H1 (cell line): Measurements from ENCODE around the gene ULK2. TPM values are rescaled to one million over a fixed set of nuclear protein-coding genes. Genes with fewer than 3 reads are reported as not detected.

Experiments
- CTCF ChIA-PET: fragments of 300-600 bp; sonication (Branson Sonifier 250); formaldehyde crosslinking; loops from one replicate; lab custom pipeline; 2021; ENCODE audit not compliant: partially characterized antibody; lab: Charles Lee
- POLR2A ChIA-PET: fragments of 300-600 bp; sonication (Branson Sonifier 250); formaldehyde crosslinking; loops from one replicate; lab custom pipeline; 2021; ENCODE audit warnings: inconsistent platforms; ENCODE audit not compliant: partially characterized antibody; lab: Charles Lee
- DNase-seq, 2 experiments: peaks; one replicate each; pipeline versions ENCODE4 v3.0.0 to v3.0.0-alpha.2; 2010 to 2022; ENCODE audit warnings: low spot score in 2 of 2, low read depth in 1 of 2, mixed read lengths in 1 of 2
- FAIRE-seq: peaks from 2 replicates; lab custom pipeline; 2011; peaks lifted over from hg19 to GRCh38; lab: Jason Lieb, UNC
- H2AFZ ChIP-seq: 2 replicates; pipeline ENCODE4 v1.8.1; 2012; ENCODE audit warnings: low read length, inconsistent platforms
- H2AK5ac ChIP-seq: 2 replicates; pipeline ENCODE4 v1.6.1; 2013; ENCODE audit warnings: low read depth, low read length
- H2BK120ac ChIP-seq: replicated peaks from 2 replicates; pipeline ENCODE3; 2013; ENCODE audit warnings: low read depth, low read length, inconsistent platforms
- H2BK12ac ChIP-seq: 2 replicates; pipeline ENCODE4 v1.6.1; 2013; ENCODE audit warnings: low read depth, low read length
- H2BK15ac ChIP-seq: 2 replicates; pipeline ENCODE4 v1.6.1; 2013; ENCODE audit warnings: low read length
- H2BK20ac ChIP-seq: 2 replicates; pipeline ENCODE4 v1.6.1; 2013; ENCODE audit warnings: low read length
- H2BK5ac ChIP-seq: 2 replicates; pipeline ENCODE4 v1.6.1; 2013; ENCODE audit warnings: low read depth, low read length
- H3K14ac ChIP-seq: 2 replicates; pipeline ENCODE4 v1.6.1; 2013; ENCODE audit warnings: inconsistent platforms; ENCODE audit not compliant: insufficient read length
- H3K18ac ChIP-seq: 2 replicates; pipeline ENCODE4 v1.6.1; 2013; ENCODE audit warnings: low read length; ENCODE audit errors: extremely low read depth
- H3K23ac ChIP-seq: 2 replicates; pipeline ENCODE4 v1.6.1; 2013; ENCODE audit warnings: inconsistent platforms; ENCODE audit not compliant: insufficient read length
- H3K23me2 ChIP-seq: 2 replicates; pipeline ENCODE4 v1.6.1; 2013; ENCODE audit warnings: low read depth, low read length
- H3K27ac ChIP-seq: 2 replicates; pipeline ENCODE4 v1.6.1; 2011; ENCODE audit warnings: low read depth, low read length, inconsistent platforms
- H3K27me3 ChIP-seq, 4 experiments: replicated peaks in 1 of 4; 1 replicate in 1 of 4; 2 replicates in 3 of 4; pipeline versions ENCODE4 v1.6.1 to v1.8.1; 2011 to 2013; ENCODE audit warnings: low read length in 3 of 4, mild to moderate bottlenecking in 3 of 4, inconsistent platforms in 2 of 4, mixed read lengths in 2 of 4, moderate library complexity in 1 of 4; ENCODE audit not compliant: control insufficient read depth in 3 of 4, insufficient read depth in 3 of 4; ENCODE audit errors: extremely low read depth in 1 of 4
- H3K36me3 ChIP-seq, 4 experiments: 2 replicates each; pipeline versions ENCODE4 v1.6.1 to v1.8.1; 2011 to 2013; ENCODE audit warnings: mild to moderate bottlenecking in 4 of 4, low read length in 3 of 4, moderate library complexity in 2 of 4, control low read depth in 1 of 4, inconsistent platforms in 1 of 4; ENCODE audit not compliant: insufficient read depth in 4 of 4, control insufficient read depth in 2 of 4
- H3K4ac ChIP-seq: replicated peaks from 2 replicates; pipeline ENCODE3; 2013; ENCODE audit warnings: low read length, low read depth, mixed read lengths, inconsistent platforms; ENCODE audit not compliant: insufficient read length
- H3K4me1 ChIP-seq, 4 experiments: replicated peaks in 1 of 4; 1 replicate in 1 of 4; 2 replicates in 3 of 4; pipeline versions ENCODE4 v1.6.1 to v1.8.1; 2011 to 2013; ENCODE audit warnings: low read length in 3 of 4, inconsistent platforms in 2 of 4, mixed read lengths in 1 of 4; ENCODE audit not compliant: insufficient read depth in 4 of 4, control insufficient read depth in 3 of 4
- H3K4me2 ChIP-seq, 2 experiments: 2 replicates each; pipeline versions ENCODE4 v1.6.1 to v1.8.1; 2011 to 2013; ENCODE audit warnings: low read depth in 2 of 2, low read length in 2 of 2, control low read depth in 1 of 2, inconsistent platforms in 1 of 2, mild to moderate bottlenecking in 1 of 2; ENCODE audit not compliant: insufficient read depth in 1 of 2
- H3K4me3 ChIP-seq, 4 experiments: fragments of 200-600, 300-600 bp in 1 of 4; sonication (generic), shearing (Covaris generic), sonication (Bioruptor Twin) in 1 of 4; 2 replicates each; pipeline versions ENCODE4 v1.5.1 to v1.8.1; 2011 to 2016; ENCODE audit warnings: low read length in 4 of 4, low read depth in 3 of 4, control low read depth in 2 of 4, inconsistent platforms in 2 of 4, mild to moderate bottlenecking in 2 of 4, mixed read lengths in 1 of 4, moderate library complexity in 1 of 4; ENCODE audit not compliant: insufficient read depth in 2 of 4; ENCODE audit errors: extremely low read depth in 1 of 4
- H3K56ac ChIP-seq: replicated peaks from 2 replicates; pipeline ENCODE3; 2013; ENCODE audit warnings: low read depth, mild to moderate bottlenecking, mixed read lengths, low read length, inconsistent platforms; ENCODE audit not compliant: insufficient read length
- H3K79me1 ChIP-seq: 2 replicates; pipeline ENCODE4 v1.6.1; 2013; ENCODE audit warnings: low read depth, low read length, control low read depth
- H3K79me2 ChIP-seq, 2 experiments: 2 replicates each; pipeline versions ENCODE4 v1.6.1 to v1.8.1; 2012 to 2013; ENCODE audit warnings: low read length in 2 of 2, mild to moderate bottlenecking in 2 of 2, inconsistent platforms in 1 of 2; ENCODE audit not compliant: insufficient read depth in 2 of 2, control insufficient read depth in 1 of 2
- H3K9ac ChIP-seq, 4 experiments: replicated peaks in 1 of 4; 1 replicate in 1 of 4; 2 replicates in 3 of 4; pipeline versions ENCODE4 v1.6.1 to v1.8.1; 2011 to 2013; ENCODE audit warnings: low read depth in 3 of 4, low read length in 3 of 4, control low read depth in 2 of 4, mild to moderate bottlenecking in 2 of 4, moderate library complexity in 2 of 4, inconsistent platforms in 1 of 4; ENCODE audit errors: extremely low read depth in 1 of 4
- H3K9me3 ChIP-seq, 2 experiments: 2 replicates each; pipeline versions ENCODE4 v1.6.1 to v1.8.1; 2012 to 2013; ENCODE audit warnings: mild to moderate bottlenecking in 2 of 2, moderate library complexity in 2 of 2, control low read depth in 1 of 2, inconsistent platforms in 1 of 2, low read depth in 1 of 2, low read length in 1 of 2, mixed read lengths in 1 of 2; ENCODE audit not compliant: insufficient read depth in 2 of 2
- H4K20me1 ChIP-seq, 2 experiments: replicated peaks in 1 of 2; 2 replicates each; pipeline versions ENCODE3 to v1.8.1; 2011 to 2013; ENCODE audit warnings: inconsistent platforms in 2 of 2, low read length in 2 of 2, mild to moderate bottlenecking in 1 of 2; ENCODE audit not compliant: insufficient read depth in 2 of 2, control insufficient read depth in 1 of 2
- H4K5ac ChIP-seq: 2 replicates; pipeline ENCODE4 v1.6.1; 2013; ENCODE audit warnings: low read length, low read depth, mixed read lengths, inconsistent platforms; ENCODE audit not compliant: insufficient read length
- H4K8ac ChIP-seq: 2 replicates; pipeline ENCODE4 v1.8.0; 2013; ENCODE audit warnings: mild to moderate bottlenecking, moderate library complexity, low read length, inconsistent platforms; ENCODE audit not compliant: insufficient read depth; ENCODE audit errors: extremely low read depth
- H4K91ac ChIP-seq: replicated peaks from 2 replicates; pipeline ENCODE3; 2013; ENCODE audit warnings: low read length, mixed read lengths, inconsistent platforms; ENCODE audit not compliant: insufficient read length
- CTCF ChIP-seq, 3 experiments: IDR thresholded peaks; 1 replicate in 2 of 3; 2 replicates in 1 of 3; pipeline versions ENCODE4 v1.5.1 to v1.6.1; 2011; ENCODE audit warnings: low read length in 3 of 3, mild to moderate bottlenecking in 3 of 3, inconsistent platforms in 2 of 3, low read depth in 1 of 3, moderate library complexity in 1 of 3; ENCODE audit not compliant: insufficient read depth in 1 of 3; ENCODE audit errors: control extremely low read depth in 1 of 3
- GABPA ChIP-seq: IDR thresholded peaks from 2 replicates; pipeline ENCODE4 v1.6.1; 2011; ENCODE audit warnings: mild to moderate bottlenecking, low read length, moderate library complexity, borderline replicate concordance; ENCODE audit not compliant: insufficient read depth
- MAX ChIP-seq: IDR thresholded peaks from 2 replicates; pipeline ENCODE4 v1.6.1; 2012; ENCODE audit warnings: inconsistent platforms
- SIN3A ChIP-seq, 2 experiments: IDR thresholded peaks in 1 of 2; conservative IDR thresholded peaks in 1 of 2; 2 replicates each; pipeline ENCODE4 v1.6.1; 2011 to 2012; ENCODE audit warnings: low read length in 2 of 2, improper control_type of control experiment in 1 of 2, low read depth in 1 of 2, mild to moderate bottlenecking in 1 of 2
- USF2 ChIP-seq: IDR thresholded peaks from 2 replicates; pipeline ENCODE4 v1.6.1; 2011; ENCODE audit warnings: low read length, improper control_type of control experiment
- WGBS, 2 experiments: shearing (Covaris generic) in 1 of 2; methylation state at CpG; one replicate each; pipeline versions ENCODE4 v1.1.6 to v1.1.7; 2013 to 2015; ENCODE audit warnings: low lambda C conversion rate in 2 of 2, mixed read lengths in 2 of 2, inconsistent platforms in 1 of 2, low coverage in 1 of 2, missing lambda C conversion rate in 1 of 2; ENCODE audit not compliant: insufficient replicate concordance in 2 of 2, insufficient coverage in 1 of 2, insufficient read length in 1 of 2; ENCODE audit errors: extremely low coverage in 1 of 2, missing lambda C conversion rate in 1 of 2; 5-methylcytosine and 5-hydroxymethylcytosine counted together
- polyA plus RNA-seq, 7 experiments: library from polyadenylated mRNA; depleted of rRNA in 3 of 7; stranded (reverse) in 5 of 7; unstranded in 2 of 7; fragments of >200 nt in 5 of 7; fragments of 200-250 nt in 2 of 7; gene quantifications; 1 replicate in 5 of 7; 2 replicates in 1 of 7; 4 replicates in 1 of 7; pipeline versions ENCODE4 v1.2.1 to v1.2.3, GENCODE V29; 2011 to 2013; ENCODE audit warnings: missing spikeins in 2 of 7, mixed read lengths in 2 of 7
- total RNA-seq: library from RNA; stranded (reverse); fragmentation: NEBNext Ultra II Directional; extraction: Animal tissue kit (Norgen Biotek cat#: 25700); gene quantifications from 2 replicates; pipeline ENCODE4 v1.2.1, GENCODE V29; 2021

The ULK2 gene
- total and polyA plus RNA-seq, 2 of the 8 experiments (the other 6 are each of a cell fraction or from before 2014, with no cell fraction given) = 5.3 to 9.8 TPM

- H3K4me2 ChIP-seq = no peak overlapping the region
- DNase-seq = peak; percentile 49 to 94
- no peak overlapping the region for H3K27ac ChIP-seq
- no peaks in the 10 kb centered on the region for H3K79me2 ChIP-seq
- ChIA-PET CTCF (interaction anchor here (0.6 to 8.7 kb wide), 58 partner anchors 8 to 512 kb away, joined by 3 to 52 read pairs (median 4); partner anchors contain the start of genes ALDH3A1, RNF112 and SLC47A1), POLR2A (interaction anchor here (0.7 kb wide), 1 partner anchor 12 kb away, joined by 3 read pairs; no protein-coding TSS in a partner anchor)
- no peaks in the 10 kb centered on the region for H3K36me3 ChIP-seq
- H3K23me2 ChIP-seq = no peaks in the 10 kb centered on the region
- H2AK5ac ChIP-seq = no peak overlapping the region
- H2AFZ ChIP-seq = peak overlapping the region; percentile 89
- no peaks in the 10 kb centered on the region for H3K79me1 ChIP-seq
- H3K4me3 ChIP-seq = no peak overlapping the region
- no peak overlapping the region for H2BK15ac ChIP-seq
- peaks cover 0 to 5% (median 0%) of the 10 kb centered on the region in 4 experiments; a peak in 2 of 7 replicates for H3K4me1 ChIP-seq
- H4K91ac ChIP-seq = peak overlapping the region; percentile 26
- H2BK5ac ChIP-seq = no peak overlapping the region
- no peak overlapping the region for H3K18ac ChIP-seq
- H3K27me3 ChIP-seq = no peaks in the 10 kb centered on the region
- H3K9me3 ChIP-seq = no peaks in the 10 kb centered on the region
- no peak overlapping the region for H3K14ac ChIP-seq
- no peak overlapping the region for H3K23ac ChIP-seq
- no peak overlapping the region for H2BK120ac ChIP-seq
- no peaks in the 10 kb centered on the region for H4K20me1 ChIP-seq
- H3K9ac ChIP-seq = no peak overlapping the region
- no peak overlapping the region for H4K5ac ChIP-seq
- H3K4ac ChIP-seq = no peak overlapping the region
- H2BK12ac ChIP-seq = no peak overlapping the region
- H2BK20ac ChIP-seq = no peak overlapping the region
- 34% methylated on average over 12 of the region's 12 CpGs; no CpG with 5 or more reads in 1 of the 2 experiments for WGBS, 2 experiments
- peak overlapping the region; percentile 17; the same call in 1 of the 2 replicates for H4K8ac ChIP-seq
- no peak for FAIRE-seq
- H3K56ac ChIP-seq = no peak overlapping the region
- peak; percentile 96 to 98 (median 97) for TF ChIP-seq CTCF (IDR thresholded peaks at IDR 0.05; ENCODE audit: control extremely low read depth in 1 of 3, insufficient read depth in 1 of 3, low read depth in 1 of 3, low read length in 3 of 3)
- TF ChIP-seq SIN3A (conservative IDR thresholded peaks at IDR 0.05 in 1 of 2, IDR thresholded peaks at IDR 0.05 in 1 of 2; ENCODE audit: low read depth in 1 of 2, low read length in 2 of 2) = 0 out of 4 replicates have a peak, but pooled peaks of 1 of the 2 experiments have one; percentile 38
- TF ChIP-seq GABPA = peak; percentile 46; the same call in 1 of the 2 replicates
- TF ChIP-seq USF2 = no peak
- TF ChIP-seq MAX = 0 out of 2 replicates have a peak, but pooled peaks have one; percentile 38
Measured at GRCh38 chr17:19766421-19767270, 101.1 kb downstream of the ULK2 start.
